ENCODE results near the gene LUZP2. TPM values are rescaled to one million over a fixed set of nuclear protein-coding genes. Genes with fewer than 3 reads are reported as not detected.

The LUZP2 gene
- total and polyA plus RNA-seq, 12 donors: 11.2 to 72.0 (median 20.6) TPM

DNA sequence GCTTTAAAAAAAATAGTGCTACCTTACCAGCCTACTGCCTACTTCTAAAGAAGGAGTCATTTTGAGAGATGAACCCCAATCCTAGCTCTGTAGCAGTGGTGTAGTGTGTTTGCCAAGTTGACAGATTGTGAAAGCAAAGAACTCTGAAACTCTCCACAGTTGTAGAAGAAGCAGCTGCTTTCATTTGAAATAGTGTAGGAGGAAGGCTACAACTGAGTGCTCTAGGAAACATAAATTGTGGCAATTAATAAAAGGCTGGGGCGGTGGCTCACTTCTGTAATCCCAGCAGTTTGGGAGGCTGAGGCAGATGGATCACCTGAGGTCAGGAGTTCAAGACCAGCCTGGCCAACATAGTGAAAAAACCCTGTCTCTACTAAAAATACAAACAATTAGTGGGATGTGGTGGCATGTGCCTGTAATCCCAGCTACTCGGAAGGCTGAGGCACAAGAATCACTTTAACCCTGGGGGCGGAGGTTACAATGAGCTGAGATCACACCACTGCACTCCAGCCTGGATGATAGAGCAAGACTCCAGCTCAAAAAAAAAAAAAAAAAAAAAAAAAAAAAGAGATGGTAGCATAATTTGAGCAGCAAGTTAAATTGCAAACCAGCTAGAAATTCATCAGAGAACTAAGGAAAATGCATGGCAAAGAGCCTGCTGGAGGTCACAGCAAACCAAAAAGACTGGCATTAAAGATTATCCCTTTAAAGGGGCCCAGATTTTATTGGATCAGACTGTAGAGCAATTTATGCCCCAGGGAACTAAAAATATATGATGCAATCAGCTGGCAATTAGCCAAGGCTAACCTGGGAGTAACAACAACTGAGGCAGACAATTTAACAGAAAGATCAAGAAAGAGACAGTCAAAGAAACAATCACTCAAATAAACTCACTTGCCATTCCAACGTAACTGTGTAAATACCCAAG lies 112.6 kb downstream of the LUZP2 start:
- no peak for DNase-seq
- no peak for TF ChIP-seq POLR2A (IDR thresholded peaks at IDR 0.05)
- TF ChIP-seq, protein P1, sequence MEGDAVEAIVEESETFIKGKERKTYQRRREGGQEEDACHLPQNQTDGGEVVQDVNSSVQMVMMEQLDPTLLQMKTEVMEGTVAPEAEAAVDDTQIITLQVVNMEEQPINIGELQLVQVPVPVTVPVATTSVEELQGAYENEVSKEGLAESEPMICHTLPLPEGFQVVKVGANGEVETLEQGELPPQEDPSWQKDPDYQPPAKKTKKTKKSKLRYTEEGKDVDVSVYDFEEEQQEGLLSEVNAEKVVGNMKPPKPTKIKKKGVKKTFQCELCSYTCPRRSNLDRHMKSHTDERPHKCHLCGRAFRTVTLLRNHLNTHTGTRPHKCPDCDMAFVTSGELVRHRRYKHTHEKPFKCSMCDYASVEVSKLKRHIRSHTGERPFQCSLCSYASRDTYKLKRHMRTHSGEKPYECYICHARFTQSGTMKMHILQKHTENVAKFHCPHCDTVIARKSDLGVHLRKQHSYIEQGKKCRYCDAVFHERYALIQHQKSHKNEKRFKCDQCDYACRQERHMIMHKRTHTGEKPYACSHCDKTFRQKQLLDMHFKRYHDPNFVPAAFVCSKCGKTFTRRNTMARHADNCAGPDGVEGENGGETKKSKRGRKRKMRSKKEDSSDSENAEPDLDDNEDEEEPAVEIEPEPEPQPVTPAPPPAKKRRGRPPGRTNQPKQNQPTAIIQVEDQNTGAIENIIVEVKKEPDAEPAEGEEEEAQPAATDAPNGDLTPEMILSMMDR (IDR thresholded peaks at IDR 0.05): no peak
- Histone ChIP-seq H3K4me3 (no peak overlapping the region), H3K27ac (no peak overlapping the region), H3K27me3 (no peaks in the 10 kb centered on the region), H3K9me3 (replicated peaks in 1 of 3) (peaks cover 0 to 6% (median 0%) of the 10 kb centered on the region in 3 donors), H3K4me1 (replicated peaks in 1 of 2) (no peaks in the 10 kb centered on the region), H3K36me3 (replicated peaks in 1 of 2) (no peaks in the 10 kb centered on the region)
- 77 to 85% (median 82%) methylated on average over 4 of the region's 4 CpGs for WGBS, 4 donors
- intact Hi-C loops (cut with DNase I): no loop called here

DNA sequence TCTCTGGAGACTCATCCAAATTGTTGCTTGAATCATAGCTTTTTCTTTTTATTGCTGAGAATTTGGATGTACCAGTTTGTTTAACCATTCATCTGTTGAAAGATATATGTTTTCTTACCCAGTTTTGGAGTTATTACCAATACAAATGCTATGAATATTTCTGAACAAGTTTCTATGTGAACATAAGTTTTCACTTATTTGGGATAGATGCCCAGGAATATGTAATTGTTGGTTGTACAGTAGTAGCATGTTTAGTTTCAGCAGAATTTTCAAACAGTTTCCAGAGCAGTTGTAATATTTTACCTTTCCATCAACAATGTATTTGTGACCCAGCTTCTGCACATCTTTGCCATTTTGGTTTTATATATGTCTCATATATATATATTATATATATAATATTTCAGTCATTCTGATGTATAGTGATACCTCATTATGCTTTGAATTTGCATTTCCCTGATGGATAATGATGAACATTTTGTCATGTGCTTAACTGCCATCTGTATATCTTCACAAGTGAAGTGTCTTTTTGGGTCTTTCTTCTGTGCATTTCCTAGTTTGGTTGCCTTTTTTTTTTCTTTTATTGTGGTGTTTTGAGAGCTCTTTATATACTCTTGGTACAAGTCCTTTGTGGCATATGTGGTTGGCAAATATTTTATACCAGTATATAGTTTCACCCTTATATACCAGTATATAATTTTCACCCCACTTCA lies 118.8 kb downstream of the LUZP2 start:
- H3K9me3 ChIP-seq (replicated peaks in 1 of 3): peaks cover 0 to 6% (median 0%) of the 10 kb centered on the region in 3 donors
- H3K4me1 ChIP-seq (replicated peaks in 1 of 2): no peaks in the 10 kb centered on the region
- H3K4me3 ChIP-seq: no peak overlapping the region
- no peaks in the 10 kb centered on the region for H3K36me3 ChIP-seq (replicated peaks in 1 of 2)
- intact Hi-C loops (cut with DNase I): no loop called here
- no peaks in the 10 kb centered on the region for H3K27me3 ChIP-seq
- TF ChIP-seq POLR2A (IDR thresholded peaks at IDR 0.05): no peak
- TF ChIP-seq, protein P1 (IDR thresholded peaks at IDR 0.05): no peak
- no peak for DNase-seq
- no peak overlapping the region for H3K27ac ChIP-seq

DNA sequence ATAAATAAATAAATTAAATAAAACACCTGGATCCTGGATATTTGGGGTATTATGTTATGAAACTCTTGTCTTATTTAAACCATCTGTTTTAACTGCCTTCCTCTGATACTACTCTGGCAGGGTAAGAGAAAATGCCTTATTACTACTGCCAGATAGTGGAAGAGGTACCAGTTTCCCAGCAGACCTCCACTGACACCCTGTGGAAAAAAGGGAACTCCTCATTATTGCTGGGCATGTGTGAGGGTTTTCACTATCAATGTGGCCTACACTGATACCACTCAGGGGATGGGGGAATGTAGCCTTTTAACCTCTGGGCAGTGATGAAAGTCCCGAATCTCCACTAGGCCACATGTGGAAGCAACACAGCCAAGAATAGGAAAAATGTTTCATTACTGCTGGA lies 121.0 kb downstream of the LUZP2 start:
- intact Hi-C loops (cut with DNase I): no loop called here
- Histone ChIP-seq H3K9me3 (replicated peaks in 1 of 3) (no peaks in the 10 kb centered on the region), H3K4me1 (replicated peaks in 1 of 2) (no peaks in the 10 kb centered on the region), H3K36me3 (replicated peaks in 1 of 2) (no peaks in the 10 kb centered on the region), H3K27ac (no peak overlapping the region), H3K27me3 (no peaks in the 10 kb centered on the region), H3K4me3 (no peak overlapping the region)
- TF ChIP-seq POLR2A (IDR thresholded peaks at IDR 0.05): no peak
- TF ChIP-seq, protein P1 (IDR thresholded peaks at IDR 0.05): no peak
- no peak for DNase-seq
- 80 to 91% (median 88%) methylated on average over 1 of the region's 1 CpG for WGBS, 4 donors

DNA sequence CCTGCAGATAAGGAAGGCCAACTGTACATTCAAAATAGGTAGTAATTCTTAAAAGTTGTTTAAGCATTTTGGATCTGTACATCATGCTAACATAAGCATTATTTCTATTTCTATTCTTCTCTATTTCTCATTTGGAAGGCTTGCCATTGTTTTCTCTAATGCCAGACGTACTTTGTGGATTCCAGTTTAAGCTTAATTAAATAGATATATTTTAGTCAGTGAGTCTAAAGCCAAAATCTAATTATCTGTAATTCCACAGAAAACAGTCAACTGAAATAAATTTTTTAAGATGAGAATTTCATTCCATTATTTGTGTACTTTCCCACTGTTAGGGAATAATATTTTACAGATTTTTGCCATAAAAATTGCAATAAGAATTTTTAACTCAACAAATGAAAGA lies 123.0 kb downstream of the LUZP2 start:
- no peaks in the 10 kb centered on the region for H3K27me3 ChIP-seq
- H3K9me3 ChIP-seq (replicated peaks in 1 of 3): no peaks in the 10 kb centered on the region
- H3K4me1 ChIP-seq (replicated peaks in 1 of 2): no peaks in the 10 kb centered on the region
- TF ChIP-seq, protein P1 (IDR thresholded peaks at IDR 0.05): no peak
- no peak for TF ChIP-seq POLR2A (IDR thresholded peaks at IDR 0.05)
- H3K27ac ChIP-seq: no peak overlapping the region
- no peak overlapping the region for H3K4me3 ChIP-seq
- no peak for DNase-seq
- WGBS, 4 donors: 66 to 92% (median 82%) methylated on average over 1 of the region's 1 CpG
- no peaks in the 10 kb centered on the region for H3K36me3 ChIP-seq (replicated peaks in 1 of 2)
- intact Hi-C loops (cut with DNase I): no loop called here

Measured in adrenal gland (tissue), 12 donors.